WTC11 (cell line): ENCODE measurements around the gene ANO3. TPM values are rescaled to one million over a fixed set of nuclear protein-coding genes. Genes with fewer than 3 reads are reported as not detected.

Source experiments
- ATAC-seq: fragments of 200-7000 bp; cut with Tn5 transposase; 2 replicates; pipeline ENCODE4 v1.10.0; 2021; ENCODE audit warnings: mild to moderate bottlenecking, moderate library complexity
- CTCF ChIA-PET: fragments of 300-600 bp; sonication (Branson Sonifier 250); formaldehyde crosslinking; loops from one replicate; lab custom pipeline; 2021; ENCODE audit warnings: antibody characterized with exemption; lab: Charles Lee
- POLR2A ChIA-PET: fragments of 350-600 bp; sonication (Branson Sonifier 250); formaldehyde crosslinking; loops from one replicate; lab custom pipeline; 2021; ENCODE audit warnings: antibody characterized with exemption; lab: Charles Lee
- DNase-seq: peaks from one replicate; pipeline ENCODE4 v3.0.0; 2021; ENCODE audit warnings: low spot score
- H3K27ac Mint-ChIP-seq: 2 replicates; pipeline ENCODE4 v1.8.0; 2021; ENCODE audit warnings: mixed read lengths
- H3K27me3 Mint-ChIP-seq: 2 replicates; pipeline ENCODE4 v1.8.0; 2021; ENCODE audit warnings: low read depth, mild to moderate bottlenecking, moderate library complexity, mixed read lengths
- H3K36me3 Mint-ChIP-seq: 2 replicates; pipeline ENCODE4 v1.8.0; 2021; ENCODE audit warnings: mixed read lengths
- H3K4me1 Mint-ChIP-seq: 2 replicates; pipeline ENCODE4 v1.8.0; 2022; ENCODE audit warnings: mixed read lengths
- H3K4me3 Mint-ChIP-seq: 2 replicates; pipeline ENCODE4 v1.8.0; 2021; ENCODE audit warnings: mild to moderate bottlenecking, moderate library complexity, mixed read lengths
- H3K9me3 Mint-ChIP-seq: 2 replicates; pipeline ENCODE4 v1.8.0; 2021; ENCODE audit warnings: mixed read lengths
- EMX1 ChIP-seq: fragments of 250-450 bp; sonication (Bioruptor Pico); IDR thresholded peaks from 2 replicates; pipeline ENCODE4 v1.8.0; 2021; ENCODE audit warnings: mild to moderate bottlenecking
- IRF2 ChIP-seq: sonication (generic); formaldehyde crosslinking; IDR thresholded peaks from 2 replicates; pipeline ENCODE4 v1.8.0; 2022; ENCODE audit warnings: low read depth, missing genetic modification reagents, borderline replicate concordance
- JAZF1 ChIP-seq: fragments of 250-450 bp; sonication (Bioruptor Pico); IDR thresholded peaks from 2 replicates; pipeline ENCODE4 v1.9.0; 2021; ENCODE audit warnings: moderate library complexity, mild to moderate bottlenecking, inconsistent platforms
- MXD4 ChIP-seq: fragments of 250-450 bp; sonication (Bioruptor Pico); IDR thresholded peaks from 2 replicates; pipeline ENCODE4 v1.8.0; 2021; ENCODE audit warnings: mild to moderate bottlenecking, moderate library complexity, borderline replicate concordance
- PRRX2 ChIP-seq: fragments of 250-450 bp; sonication (Bioruptor Pico); IDR thresholded peaks from 2 replicates; pipeline ENCODE4 v1.8.0; 2021; ENCODE audit warnings: mild to moderate bottlenecking
- SMAD3 ChIP-seq: sonication (generic); formaldehyde crosslinking; IDR thresholded peaks from 2 replicates; pipeline ENCODE4 v1.8.0; 2022; ENCODE audit warnings: missing genetic modification reagents, mild to moderate bottlenecking, borderline replicate concordance
- ZBTB21 ChIP-seq: sonication (generic); formaldehyde crosslinking; IDR thresholded peaks from 2 replicates; pipeline ENCODE4 v1.8.1; 2023; ENCODE audit warnings: mild to moderate bottlenecking, missing genetic modification reagents, borderline replicate concordance
- ZNF121 ChIP-seq: sonication (generic); formaldehyde crosslinking; IDR thresholded peaks from 2 replicates; pipeline ENCODE4 v1.8.0; 2023; ENCODE audit warnings: missing genetic modification reagents
- ZNF138 ChIP-seq: sonication (generic); formaldehyde crosslinking; conservative IDR thresholded peaks from 2 replicates; pipeline ENCODE4 v1.8.1; 2022; ENCODE audit warnings: mild to moderate bottlenecking, moderate library complexity, missing genetic modification reagents
- ZNF317 ChIP-seq: sonication (generic); formaldehyde crosslinking; IDR thresholded peaks from 2 replicates; pipeline ENCODE4 v1.8.1; 2023; ENCODE audit warnings: low read depth, mild to moderate bottlenecking, moderate library complexity, missing genetic modification reagents, borderline replicate concordance
- ZNF396 ChIP-seq: fragments of 250-450 bp; sonication (Bioruptor Pico); IDR thresholded peaks from 2 replicates; pipeline ENCODE4 v1.8.0; 2021; ENCODE audit warnings: mild to moderate bottlenecking, moderate library complexity, borderline replicate concordance
- total RNA-seq: library from RNA; stranded (reverse); gene quantifications from 3 replicates; pipeline ENCODE4 v1.2.3, GENCODE V29; 2021
- TF ChIP-seq, protein P1 (sequence below): sonication (generic); formaldehyde crosslinking; IDR thresholded peaks from 2 replicates; pipeline ENCODE4 v1.8.0; 2022; ENCODE audit warnings: mild to moderate bottlenecking, missing genetic modification reagents
- TF ChIP-seq, protein P2 (sequence below): sonication (generic); formaldehyde crosslinking; conservative IDR thresholded peaks from 2 replicates; pipeline ENCODE4 v1.8.1; 2023; ENCODE audit warnings: mild to moderate bottlenecking, low read depth, missing genetic modification reagents, moderate library complexity
- TF ChIP-seq, protein P3 (sequence below): fragments of 250-450 bp; sonication (Bioruptor Pico); IDR thresholded peaks from 2 replicates; pipeline ENCODE4 v2.1.2; 2022; ENCODE audit warnings: mild to moderate bottlenecking, moderate library complexity
- TF ChIP-seq, protein P4 (sequence below): sonication (generic); formaldehyde crosslinking; IDR thresholded peaks from 2 replicates; pipeline ENCODE4 v1.8.0; 2023; ENCODE audit warnings: mild to moderate bottlenecking, missing genetic modification reagents
- TF ChIP-seq, protein P5 (sequence below): sonication (generic); formaldehyde crosslinking; IDR thresholded peaks from 2 replicates; pipeline ENCODE4 v1.8.1; 2023; ENCODE audit warnings: mild to moderate bottlenecking, missing genetic modification reagents
- TF ChIP-seq, protein P6 (sequence below): sonication (generic); formaldehyde crosslinking; IDR thresholded peaks from 2 replicates; pipeline ENCODE4 v1.8.1; 2022; ENCODE audit warnings: missing genetic modification reagents, borderline replicate concordance

ANO3 gene
- total RNA-seq, 1 experiment from 2014 or later = 0.11 TPM

DNA sequence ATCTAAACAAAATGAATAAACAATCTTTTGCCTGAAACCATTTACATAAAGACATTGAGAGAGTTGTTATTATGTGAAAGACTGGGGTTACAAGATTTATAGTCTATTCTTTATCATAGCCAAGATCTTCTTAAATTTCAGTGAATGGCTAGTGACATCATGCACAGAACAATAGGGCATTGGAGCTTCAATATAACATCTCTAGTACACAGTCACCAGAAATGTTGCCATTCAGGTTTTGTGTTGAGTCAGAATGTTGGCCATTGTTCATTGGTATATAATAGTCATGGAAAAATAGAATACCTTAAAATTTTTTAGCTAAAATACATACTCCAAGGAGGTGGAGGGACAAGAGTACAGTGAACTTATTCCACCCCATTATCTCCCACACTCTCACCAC, 345.6 kb downstream of the ANO3 start:
- CTCF ChIA-PET = no interaction called here
- no peaks in the 10 kb centered on the region for H3K36me3 Mint-ChIP-seq
- ATAC-seq = no peak

DNA sequence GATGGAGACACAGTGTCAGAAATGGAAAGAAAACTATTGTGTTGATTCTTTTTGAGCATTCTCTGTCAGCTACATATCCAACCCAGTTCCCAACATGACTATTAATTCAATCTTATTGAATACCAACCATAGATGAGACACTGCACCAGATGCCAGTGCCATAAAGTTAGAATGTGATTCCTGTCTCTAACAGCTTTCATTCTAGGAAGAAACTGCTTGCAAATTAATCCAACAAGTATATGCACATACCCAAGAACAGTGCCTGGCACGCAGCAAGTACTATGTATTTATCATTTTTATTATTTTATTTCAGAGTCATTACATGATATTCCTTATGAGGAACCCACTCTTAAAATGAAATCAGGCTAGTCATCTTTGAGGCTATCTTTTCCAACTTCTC, 355.4 kb downstream of the ANO3 start:
- H3K4me3 Mint-ChIP-seq = no peak overlapping the region
- no peaks in the 10 kb centered on the region for H3K27me3 Mint-ChIP-seq
- DNase-seq (no peak), ATAC-seq (no peak)
- no peaks in the 10 kb centered on the region for H3K36me3 Mint-ChIP-seq
- no peaks in the 10 kb centered on the region for H3K4me1 Mint-ChIP-seq
- H3K9me3 Mint-ChIP-seq = no peaks in the 10 kb centered on the region
- H3K27ac Mint-ChIP-seq = no peak overlapping the region
- ChIA-PET POLR2A (no interaction called here), CTCF (no interaction called here)
- no peak for TF ChIP-seq ZNF396 (CRISPR knock-in tag)
- TF ChIP-seq ZNF121 (CRISPR knock-in tag) = no peak
- no peak for TF ChIP-seq IRF2
- TF ChIP-seq ZNF317 (CRISPR knock-in tag) = no peak
- no peak for TF ChIP-seq JAZF1 (CRISPR knock-in tag)
- TF ChIP-seq, protein P1, sequence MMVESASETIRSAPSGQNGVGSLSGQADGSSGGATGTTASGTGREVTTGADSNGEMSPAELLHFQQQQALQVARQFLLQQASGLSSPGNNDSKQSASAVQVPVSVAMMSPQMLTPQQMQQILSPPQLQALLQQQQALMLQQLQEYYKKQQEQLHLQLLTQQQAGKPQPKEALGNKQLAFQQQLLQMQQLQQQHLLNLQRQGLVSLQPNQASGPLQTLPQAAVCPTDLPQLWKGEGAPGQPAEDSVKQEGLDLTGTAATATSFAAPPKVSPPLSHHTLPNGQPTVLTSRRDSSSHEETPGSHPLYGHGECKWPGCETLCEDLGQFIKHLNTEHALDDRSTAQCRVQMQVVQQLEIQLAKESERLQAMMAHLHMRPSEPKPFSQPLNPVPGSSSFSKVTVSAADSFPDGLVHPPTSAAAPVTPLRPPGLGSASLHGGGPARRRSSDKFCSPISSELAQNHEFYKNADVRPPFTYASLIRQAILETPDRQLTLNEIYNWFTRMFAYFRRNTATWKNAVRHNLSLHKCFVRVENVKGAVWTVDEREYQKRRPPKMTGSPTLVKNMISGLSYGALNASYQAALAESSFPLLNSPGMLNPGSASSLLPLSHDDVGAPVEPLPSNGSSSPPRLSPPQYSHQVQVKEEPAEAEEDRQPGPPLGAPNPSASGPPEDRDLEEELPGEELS = no peak
- TF ChIP-seq, protein P2, sequence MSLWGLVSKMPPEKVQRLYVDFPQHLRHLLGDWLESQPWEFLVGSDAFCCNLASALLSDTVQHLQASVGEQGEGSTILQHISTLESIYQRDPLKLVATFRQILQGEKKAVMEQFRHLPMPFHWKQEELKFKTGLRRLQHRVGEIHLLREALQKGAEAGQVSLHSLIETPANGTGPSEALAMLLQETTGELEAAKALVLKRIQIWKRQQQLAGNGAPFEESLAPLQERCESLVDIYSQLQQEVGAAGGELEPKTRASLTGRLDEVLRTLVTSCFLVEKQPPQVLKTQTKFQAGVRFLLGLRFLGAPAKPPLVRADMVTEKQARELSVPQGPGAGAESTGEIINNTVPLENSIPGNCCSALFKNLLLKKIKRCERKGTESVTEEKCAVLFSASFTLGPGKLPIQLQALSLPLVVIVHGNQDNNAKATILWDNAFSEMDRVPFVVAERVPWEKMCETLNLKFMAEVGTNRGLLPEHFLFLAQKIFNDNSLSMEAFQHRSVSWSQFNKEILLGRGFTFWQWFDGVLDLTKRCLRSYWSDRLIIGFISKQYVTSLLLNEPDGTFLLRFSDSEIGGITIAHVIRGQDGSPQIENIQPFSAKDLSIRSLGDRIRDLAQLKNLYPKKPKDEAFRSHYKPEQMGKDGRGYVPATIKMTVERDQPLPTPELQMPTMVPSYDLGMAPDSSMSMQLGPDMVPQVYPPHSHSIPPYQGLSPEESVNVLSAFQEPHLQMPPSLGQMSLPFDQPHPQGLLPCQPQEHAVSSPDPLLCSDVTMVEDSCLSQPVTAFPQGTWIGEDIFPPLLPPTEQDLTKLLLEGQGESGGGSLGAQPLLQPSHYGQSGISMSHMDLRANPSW (CRISPR knock-in tag) = no peak

More for the DNA sequence above, 345.6 kb downstream of the ANO3 start:
- TF ChIP-seq SMAD3 (no peak), MXD4 (no peak)
- TF ChIP-seq, protein P3, sequence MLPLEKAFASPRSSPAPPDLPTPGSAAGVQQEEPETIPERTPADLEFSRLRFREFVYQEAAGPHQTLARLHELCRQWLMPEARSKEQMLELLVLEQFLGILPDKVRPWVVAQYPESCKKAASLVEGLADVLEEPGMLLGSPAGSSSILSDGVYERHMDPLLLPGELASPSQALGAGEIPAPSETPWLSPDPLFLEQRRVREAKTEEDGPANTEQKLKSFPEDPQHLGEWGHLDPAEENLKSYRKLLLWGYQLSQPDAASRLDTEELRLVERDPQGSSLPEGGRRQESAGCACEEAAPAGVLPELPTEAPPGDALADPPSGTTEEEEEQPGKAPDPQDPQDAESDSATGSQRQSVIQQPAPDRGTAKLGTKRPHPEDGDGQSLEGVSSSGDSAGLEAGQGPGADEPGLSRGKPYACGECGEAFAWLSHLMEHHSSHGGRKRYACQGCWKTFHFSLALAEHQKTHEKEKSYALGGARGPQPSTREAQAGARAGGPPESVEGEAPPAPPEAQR (CRISPR knock-in tag) = no peak
- TF ChIP-seq, protein P4, sequence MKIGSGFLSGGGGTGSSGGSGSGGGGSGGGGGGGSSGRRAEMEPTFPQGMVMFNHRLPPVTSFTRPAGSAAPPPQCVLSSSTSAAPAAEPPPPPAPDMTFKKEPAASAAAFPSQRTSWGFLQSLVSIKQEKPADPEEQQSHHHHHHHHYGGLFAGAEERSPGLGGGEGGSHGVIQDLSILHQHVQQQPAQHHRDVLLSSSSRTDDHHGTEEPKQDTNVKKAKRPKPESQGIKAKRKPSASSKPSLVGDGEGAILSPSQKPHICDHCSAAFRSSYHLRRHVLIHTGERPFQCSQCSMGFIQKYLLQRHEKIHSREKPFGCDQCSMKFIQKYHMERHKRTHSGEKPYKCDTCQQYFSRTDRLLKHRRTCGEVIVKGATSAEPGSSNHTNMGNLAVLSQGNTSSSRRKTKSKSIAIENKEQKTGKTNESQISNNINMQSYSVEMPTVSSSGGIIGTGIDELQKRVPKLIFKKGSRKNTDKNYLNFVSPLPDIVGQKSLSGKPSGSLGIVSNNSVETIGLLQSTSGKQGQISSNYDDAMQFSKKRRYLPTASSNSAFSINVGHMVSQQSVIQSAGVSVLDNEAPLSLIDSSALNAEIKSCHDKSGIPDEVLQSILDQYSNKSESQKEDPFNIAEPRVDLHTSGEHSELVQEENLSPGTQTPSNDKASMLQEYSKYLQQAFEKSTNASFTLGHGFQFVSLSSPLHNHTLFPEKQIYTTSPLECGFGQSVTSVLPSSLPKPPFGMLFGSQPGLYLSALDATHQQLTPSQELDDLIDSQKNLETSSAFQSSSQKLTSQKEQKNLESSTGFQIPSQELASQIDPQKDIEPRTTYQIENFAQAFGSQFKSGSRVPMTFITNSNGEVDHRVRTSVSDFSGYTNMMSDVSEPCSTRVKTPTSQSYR = no peak
- TF ChIP-seq, protein P5, sequence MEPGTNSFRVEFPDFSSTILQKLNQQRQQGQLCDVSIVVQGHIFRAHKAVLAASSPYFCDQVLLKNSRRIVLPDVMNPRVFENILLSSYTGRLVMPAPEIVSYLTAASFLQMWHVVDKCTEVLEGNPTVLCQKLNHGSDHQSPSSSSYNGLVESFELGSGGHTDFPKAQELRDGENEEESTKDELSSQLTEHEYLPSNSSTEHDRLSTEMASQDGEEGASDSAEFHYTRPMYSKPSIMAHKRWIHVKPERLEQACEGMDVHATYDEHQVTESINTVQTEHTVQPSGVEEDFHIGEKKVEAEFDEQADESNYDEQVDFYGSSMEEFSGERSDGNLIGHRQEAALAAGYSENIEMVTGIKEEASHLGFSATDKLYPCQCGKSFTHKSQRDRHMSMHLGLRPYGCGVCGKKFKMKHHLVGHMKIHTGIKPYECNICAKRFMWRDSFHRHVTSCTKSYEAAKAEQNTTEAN (CRISPR knock-in tag) = no peak
- TF ChIP-seq, all 79 proteins: peak for 0
- Mint-ChIP-seq H3K27me3 (no peaks in the 10 kb centered on the region), H3K27ac (no peak overlapping the region), H3K9me3 (no peaks in the 10 kb centered on the region), H3K4me1 (no peaks in the 10 kb centered on the region), H3K4me3 (no peak overlapping the region)
- POLR2A ChIA-PET = no interaction called here
- DNase-seq = no peak

DNA sequence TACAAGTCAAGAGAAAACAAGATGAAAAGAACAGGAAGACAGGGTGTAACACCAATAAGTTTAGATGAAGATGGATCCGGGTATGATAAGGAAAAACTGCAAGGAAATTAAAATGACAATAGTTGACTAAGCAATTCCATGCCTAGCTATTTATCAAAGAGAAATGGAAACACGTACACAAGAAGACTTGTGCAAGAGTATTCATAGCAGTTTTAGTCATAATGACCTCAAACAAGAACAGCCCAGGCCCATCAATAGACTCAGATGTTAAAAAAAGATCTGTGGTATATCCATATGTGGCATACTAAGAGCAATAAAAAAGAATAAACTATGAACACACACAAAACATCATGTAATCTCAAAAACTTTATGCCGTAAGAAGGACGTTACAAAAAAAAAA, 356.8 kb downstream of the ANO3 start:
- H3K27me3 Mint-ChIP-seq = no peaks in the 10 kb centered on the region
- TF ChIP-seq ZBTB21 (no peak), EMX1 (no peak), PRRX2 (CRISPR knock-in tag) (no peak), ZNF138 (CRISPR knock-in tag) (no peak)
- TF ChIP-seq, protein P6, sequence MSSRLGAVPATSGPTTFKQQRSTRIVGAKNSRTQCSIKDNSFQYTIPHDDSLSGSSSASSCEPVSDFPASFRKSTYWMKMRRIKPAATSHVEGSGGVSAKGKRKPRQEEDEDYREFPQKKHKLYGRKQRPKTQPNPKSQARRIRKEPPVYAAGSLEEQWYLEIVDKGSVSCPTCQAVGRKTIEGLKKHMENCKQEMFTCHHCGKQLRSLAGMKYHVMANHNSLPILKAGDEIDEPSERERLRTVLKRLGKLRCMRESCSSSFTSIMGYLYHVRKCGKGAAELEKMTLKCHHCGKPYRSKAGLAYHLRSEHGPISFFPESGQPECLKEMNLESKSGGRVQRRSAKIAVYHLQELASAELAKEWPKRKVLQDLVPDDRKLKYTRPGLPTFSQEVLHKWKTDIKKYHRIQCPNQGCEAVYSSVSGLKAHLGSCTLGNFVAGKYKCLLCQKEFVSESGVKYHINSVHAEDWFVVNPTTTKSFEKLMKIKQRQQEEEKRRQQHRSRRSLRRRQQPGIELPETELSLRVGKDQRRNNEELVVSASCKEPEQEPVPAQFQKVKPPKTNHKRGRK = no peak
- TF ChIP-seq, protein P5 (CRISPR knock-in tag) = no peak

More for the DNA sequence above, 356.8 kb downstream of the ANO3 start:
- Mint-ChIP-seq H3K9me3 (no peaks in the 10 kb centered on the region), H3K4me1 (no peaks in the 10 kb centered on the region), H3K27ac (no peak overlapping the region), H3K4me3 (no peak overlapping the region), H3K36me3 (no peaks in the 10 kb centered on the region)
- ATAC-seq = no peak
- CTCF ChIA-PET = no interaction called here
- POLR2A ChIA-PET = no interaction called here
- DNase-seq = no peak
